NCI-H1105 treated with DMSO at 0.1 percent for 48 hours (cell line): ENCODE data around the gene CDCA8.
A peak's percentile ranks its signal among the peaks of the same experiment; 100 is the strongest.
"Not testable (repeated sequence)": the region's sequence is repeated elsewhere in the genome, so short reads cannot be mapped to it uniquely, and the experiment has no call there.

Source experiments
- DNase-seq: peaks from one replicate; lab custom pipeline; 2025; lab: John Stamatoyannopoulos, UW

Gene CDCA8

DNA sequence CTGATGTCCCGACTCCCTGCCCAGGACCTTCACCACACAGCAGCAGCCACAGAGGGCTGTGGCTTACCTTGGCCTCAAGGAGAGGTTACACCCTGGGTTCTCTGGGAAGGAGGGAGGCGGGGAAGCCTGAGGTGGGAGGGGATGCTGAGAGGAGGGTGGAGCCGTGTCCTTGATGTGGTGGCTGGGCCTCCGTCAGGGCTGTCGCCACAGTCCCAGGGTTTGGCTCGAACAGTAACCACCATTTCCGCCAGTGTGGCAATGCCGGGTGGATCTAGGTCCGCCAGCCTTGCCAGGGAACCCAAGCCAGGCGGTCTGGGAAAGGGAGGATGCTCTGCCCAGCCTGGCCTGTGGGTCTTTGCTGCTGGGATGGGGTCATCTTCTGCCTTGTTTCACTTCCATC lies 18.4 kb upstream of the CDCA8 start:
- DNase-seq = no peak

DNA sequence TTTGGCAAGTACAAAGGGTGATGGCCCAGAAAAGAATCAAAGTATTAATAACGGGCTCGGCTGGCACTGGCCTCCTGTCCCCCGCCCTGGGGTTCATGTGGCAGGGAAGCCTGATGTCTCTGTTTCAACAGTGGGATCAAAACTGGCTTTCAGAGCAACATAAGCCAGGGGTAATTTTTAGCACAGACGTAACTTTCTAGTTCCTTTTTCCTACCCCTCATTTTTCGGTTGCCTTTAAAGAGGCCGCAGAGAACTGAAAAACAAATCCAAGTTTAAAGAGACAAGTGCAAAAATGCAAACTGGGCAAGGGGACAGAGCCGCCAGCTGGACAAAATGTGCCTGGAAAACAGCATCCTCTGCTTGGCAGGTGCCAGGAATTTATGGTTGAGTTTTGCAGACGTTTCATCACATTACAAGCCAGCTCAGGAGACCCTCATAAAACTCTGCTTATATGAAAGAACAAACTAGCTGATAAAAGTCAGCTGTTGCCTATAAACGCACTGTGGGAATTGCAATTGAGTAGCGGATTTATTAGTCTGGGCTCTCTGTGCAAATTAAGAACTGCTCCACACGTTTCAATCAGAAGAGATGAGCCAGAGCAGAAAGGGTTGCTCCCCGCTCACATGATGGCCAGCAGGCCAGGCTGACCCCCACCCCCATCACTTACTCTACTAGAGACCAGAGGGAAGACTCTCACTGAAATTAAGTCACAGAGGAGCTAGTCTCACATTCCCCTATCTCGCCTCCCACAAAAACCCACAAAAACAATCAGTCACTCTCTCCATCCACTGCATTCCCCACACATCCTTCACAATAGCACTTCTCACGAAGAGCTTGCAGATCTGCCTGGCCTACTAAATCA lies 15.8 kb upstream of the CDCA8 start:
- DNase-seq = no peak

- no peak for DNase-seq
Observed at GRCh38 chr1:37677143-37677439, 15.2 kb upstream of the CDCA8 start.

DNA sequence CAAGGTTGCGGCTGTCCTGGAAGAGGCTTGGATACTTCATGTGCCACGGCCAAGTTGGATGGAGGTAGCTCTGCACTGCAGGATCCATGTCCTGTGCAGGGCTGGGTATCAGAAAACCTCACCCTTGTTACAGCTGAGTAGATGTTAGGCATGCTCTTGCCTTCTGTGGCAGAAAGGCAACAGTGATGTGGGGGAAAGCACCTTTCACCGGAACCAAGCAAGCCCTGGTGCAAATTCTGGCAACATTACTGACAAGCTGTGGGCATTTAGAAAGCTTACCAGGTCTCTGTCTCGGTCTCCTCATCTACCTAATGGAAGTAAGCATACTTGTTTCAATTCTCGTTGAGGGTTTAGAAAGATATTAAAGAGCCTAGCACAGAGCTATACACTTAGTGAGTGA lies 14.5 kb upstream of the CDCA8 start:
- no peak for DNase-seq

GRCh38 chr1:37680933-37681332 lies 11.4 kb upstream of the CDCA8 start:
- no peak for DNase-seq

DNA sequence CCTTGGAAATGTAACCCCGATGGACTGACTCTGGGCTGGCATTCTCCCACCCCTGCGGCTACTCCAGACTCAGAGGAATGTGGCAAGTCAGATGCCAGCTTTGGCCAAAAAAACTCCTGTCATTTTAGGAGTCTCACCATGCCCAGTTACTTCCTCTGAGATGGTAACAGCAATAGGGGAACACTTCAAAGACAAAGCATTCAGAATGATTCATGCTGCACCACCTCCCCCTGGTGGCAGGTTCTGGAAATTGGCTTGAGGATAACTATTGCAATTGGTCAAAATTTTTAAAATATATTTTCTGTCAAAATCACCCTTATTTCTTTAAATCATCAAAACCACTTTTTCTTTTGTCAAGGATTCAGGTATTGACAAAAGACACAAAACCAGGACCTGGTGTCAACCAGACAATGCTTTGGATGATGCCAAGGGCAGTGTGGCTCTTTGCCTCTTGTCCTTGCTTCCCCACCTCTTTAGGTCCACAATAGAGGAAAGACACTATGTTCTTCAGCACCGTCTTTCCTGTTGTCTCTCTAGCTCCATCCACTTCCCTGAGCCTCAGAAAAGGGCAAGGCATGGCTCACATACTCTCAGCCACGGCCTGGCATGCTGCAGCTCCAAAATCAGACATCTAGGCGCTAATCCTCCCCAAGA lies 9.9 kb upstream of the CDCA8 start:
- DNase-seq = peak; percentile 55

- DNase-seq = not testable (repeated sequence)
Observed at GRCh38 chr1:37684182-37684581, 8.1 kb upstream of the CDCA8 start.

DNA sequence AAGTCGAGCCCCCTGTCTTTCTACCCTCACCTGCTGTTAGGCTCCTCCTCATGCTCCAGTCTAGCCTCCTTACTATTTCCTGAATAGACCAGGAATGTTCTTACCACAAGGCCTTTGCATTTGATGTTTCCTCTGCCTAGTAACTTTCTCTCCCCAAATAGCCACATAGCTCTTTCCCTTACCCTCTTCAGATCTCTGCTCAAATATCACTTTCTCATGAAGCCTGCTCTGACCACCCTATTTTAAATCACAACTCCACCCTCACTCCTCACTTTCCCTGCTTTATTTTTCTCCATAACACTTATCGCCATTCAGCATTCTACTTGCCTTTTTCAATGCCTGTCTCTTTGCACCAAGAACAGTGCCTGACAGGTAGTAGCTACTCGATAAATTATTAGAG lies 6.6 kb upstream of the CDCA8 start:
- no peak for DNase-seq

GRCh38 chr1:37687764-37688163 lies 4.6 kb upstream of the CDCA8 start:
- DNase-seq = not testable (repeated sequence)

DNA sequence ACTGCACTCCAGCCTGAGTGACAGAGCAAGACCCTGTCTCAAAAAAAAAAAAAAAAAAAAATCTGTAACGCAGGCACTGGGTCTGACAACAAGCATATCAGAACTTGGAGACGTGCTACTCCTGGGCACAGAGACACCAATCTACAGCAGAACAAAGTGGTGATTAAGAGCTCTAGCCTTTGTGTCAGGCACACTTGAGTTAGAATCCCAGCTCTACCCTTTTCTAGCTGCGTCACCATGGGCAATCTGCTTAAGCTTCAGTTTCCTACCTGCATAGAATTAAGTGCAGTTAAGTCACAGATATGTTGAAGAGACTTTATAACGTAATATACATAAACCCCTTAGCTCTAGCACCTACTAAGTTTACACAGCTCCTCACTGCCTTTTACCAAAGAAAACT lies 3.4 kb upstream of the CDCA8 start:
- no peak for DNase-seq

DNA sequence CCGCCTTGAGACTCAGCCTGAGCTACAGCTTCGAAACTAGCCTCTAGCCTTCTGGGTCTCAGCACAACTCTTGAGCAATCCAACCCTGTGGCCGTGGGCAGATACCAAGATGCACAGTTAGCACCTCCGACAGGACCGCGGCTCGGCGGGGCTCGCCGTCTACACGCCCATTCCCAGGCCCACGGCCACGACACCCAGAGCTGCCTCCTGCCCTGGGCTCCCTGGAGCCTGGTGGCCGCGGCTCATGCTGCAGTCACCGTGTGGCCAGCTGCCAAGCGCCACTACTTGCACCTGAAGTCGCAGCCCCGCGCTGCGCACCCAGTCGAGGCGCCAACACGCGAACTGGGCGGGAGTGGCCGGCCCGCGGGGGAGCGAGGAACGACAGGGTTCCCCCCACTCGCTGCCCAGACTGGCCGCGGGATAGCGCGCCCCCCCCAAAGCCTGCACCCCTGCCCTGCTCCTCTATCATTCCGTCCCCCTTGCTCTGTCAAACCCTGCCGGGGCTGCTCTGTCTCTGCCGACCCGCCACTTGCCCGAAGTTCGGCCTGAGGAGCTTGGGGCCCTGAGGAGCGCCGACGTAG lies 729 bp upstream of the CDCA8 start:
- DNase-seq = peak; percentile 39

DNA sequence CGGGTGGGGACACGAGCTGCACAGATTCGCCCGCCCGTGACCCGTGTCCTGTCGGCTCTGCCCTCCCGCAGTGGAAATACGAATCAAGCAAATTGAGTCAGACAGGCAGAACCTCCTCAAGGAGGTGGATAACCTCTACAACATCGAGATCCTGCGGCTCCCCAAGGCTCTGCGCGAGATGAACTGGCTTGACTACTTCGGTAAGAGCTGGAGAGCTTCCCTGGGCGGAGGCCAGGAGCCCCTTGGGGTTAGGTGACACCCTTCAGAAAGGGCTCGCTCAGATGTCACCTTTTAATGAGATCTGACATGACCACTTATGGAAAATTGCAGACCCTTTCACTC lies 489 bp downstream of the CDCA8 start:
- peak; percentile 12 for DNase-seq

- no peak for DNase-seq
Observed at GRCh38 chr1:37697090-37697489, 4.8 kb downstream of the CDCA8 start.

DNA sequence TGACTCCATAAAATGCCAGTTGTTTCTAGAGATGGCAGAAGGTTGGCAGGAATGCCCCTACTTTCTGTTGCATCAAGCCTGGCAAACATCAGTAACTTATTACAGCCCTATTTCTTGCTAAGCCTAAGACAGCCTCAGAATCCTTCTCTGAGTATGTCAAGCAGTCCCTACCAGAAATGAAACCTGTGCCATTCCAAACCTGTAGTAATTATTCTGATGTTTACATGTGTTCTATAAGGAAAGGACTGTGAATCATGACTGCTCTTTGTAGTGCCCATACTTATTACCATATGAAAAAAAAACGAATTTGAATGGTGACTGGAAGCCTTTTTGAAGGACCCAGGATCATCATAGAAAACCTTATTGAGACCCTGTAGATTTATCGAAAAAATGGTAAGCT lies 5.4 kb downstream of the CDCA8 start:
- DNase-seq = no peak

- DNase-seq = no peak
Observed at GRCh38 chr1:37699147-37699546, 6.8 kb downstream of the CDCA8 start.

DNA sequence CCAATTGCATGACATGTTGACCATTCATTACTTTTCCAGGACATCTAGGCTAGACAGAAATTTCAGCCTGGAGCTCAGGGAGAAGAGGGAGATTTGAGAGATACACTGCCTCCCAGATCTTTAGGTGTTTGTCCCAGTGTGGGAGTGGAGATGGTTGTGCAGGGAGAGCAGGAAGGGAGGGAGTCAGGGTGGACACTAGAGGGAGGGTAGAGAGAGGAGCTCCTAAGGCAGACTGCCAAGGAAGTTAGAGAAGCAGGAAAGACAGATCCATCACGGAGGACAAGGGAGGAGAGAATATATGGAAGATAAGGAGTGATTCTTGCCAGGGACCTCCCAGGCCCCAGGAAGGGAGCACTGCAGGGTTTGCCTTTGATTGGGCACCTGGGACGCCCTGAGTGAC lies 8.7 kb downstream of the CDCA8 start:
- DNase-seq = no peak

DNA sequence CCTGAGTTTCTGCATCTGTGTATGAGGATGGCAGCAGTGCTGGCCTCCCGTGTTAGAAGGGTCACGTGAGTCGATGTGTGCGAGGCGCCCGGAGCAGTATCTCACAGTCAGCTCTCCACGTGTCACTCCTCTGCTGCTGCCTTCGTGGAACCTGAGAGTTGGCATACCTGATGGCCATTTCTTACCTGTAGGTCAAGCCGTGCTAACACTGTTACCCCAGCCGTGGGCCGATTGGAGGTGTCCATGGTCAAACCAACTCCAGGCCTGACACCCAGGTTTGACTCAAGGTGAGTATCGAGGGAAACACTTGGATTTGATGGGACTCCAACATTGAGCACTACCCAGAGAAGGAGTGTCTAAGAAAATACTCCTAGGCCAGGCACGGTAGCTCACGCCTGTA lies 10.7 kb downstream of the CDCA8 start:
- no peak for DNase-seq

DNA sequence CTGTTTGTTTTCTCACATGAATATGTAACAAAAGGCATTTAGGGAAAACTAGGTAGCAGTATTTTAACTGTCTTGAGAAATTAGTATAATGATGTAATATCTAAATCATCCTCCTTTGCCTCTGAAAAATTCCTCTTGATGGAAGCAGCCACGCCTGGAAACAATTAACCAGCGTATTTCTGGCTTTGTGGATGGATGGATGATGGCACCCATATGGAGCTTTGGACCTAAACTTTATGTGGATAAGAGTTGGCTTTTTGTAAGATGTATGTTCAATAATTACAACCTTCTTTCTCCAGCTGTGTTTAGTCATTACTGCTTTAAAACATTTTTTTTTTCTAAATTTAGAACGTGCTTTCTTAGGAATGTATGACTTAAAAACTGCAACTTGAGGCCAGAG lies 12.7 kb downstream of the CDCA8 start:
- DNase-seq = no peak

- no peak for DNase-seq
Observed at GRCh38 chr1:37705399-37705798, 13.1 kb downstream of the CDCA8 start.

DNA sequence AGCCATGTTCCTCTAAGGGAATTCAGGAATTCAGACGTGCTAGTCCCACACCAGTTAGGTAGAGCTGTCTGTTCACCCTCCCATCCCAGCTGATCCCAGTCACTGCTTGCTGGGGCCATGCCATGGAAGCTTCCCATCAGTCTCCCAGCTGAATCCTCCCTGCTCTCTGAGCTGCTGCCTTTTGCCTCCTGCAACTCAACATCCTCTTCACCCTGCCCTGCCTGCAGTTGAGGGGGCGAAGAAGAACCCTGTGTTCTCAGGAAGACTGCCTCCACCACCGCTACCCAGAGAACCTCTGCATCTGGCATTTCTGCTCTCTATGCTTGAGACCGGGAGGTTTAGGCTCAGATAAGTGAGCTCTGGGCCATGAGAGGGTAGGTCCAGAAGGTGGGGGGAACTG lies 16.2 kb downstream of the CDCA8 start:
- no peak for DNase-seq

GRCh38 chr1:37714226-37714625 lies 21.9 kb downstream of the CDCA8 start:
- no peak for DNase-seq

- DNase-seq = no peak
Observed at GRCh38 chr1:37714689-37715088, 22.4 kb downstream of the CDCA8 start.

DNA sequence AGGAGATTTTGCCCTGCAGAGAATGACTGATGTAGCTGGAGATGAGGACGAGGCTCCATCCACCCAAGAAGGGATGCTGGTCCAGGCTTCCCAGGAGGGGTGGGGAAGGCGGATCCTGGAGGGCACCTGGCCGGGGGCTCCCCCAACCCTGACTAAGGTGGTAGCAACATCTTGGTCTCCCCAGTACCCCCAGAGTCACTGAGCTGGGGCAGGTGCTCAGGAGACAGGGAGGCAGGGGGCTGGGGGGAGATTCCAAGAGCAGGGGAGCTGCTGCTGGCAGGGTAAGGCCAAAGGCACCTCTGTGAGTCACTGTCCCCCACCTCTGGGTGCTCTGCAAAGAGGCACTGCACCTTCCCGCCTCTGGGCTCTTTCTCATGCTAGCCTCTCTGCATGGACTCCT lies 24.0 kb downstream of the CDCA8 start:
- no peak for DNase-seq

DNA sequence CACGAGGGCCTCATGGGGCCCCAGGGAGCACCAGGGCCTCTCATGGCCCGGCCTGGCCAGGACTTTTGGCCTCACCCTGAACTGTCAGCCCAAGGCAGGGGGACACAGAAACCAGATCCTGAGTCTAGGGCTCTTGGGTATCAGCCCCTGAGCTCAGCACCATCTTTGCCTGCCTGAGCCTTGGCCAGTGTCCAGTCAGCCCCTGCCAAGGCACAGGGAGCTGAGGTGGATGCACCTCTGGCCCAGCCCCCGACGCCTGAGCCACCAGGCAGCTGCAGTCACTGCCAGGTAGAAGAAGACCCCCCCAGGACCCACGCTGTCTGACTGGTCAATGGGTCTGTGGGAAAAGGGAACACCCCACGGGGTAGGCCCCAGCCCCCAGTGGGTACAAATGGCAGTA lies 25.3 kb downstream of the CDCA8 start:
- no peak for DNase-seq
